Gastroesophageal sphincter (tissue), 4 donors: ENCODE measurements around the gene TCEANC2. TPM values are rescaled to one million over a fixed set of nuclear protein-coding genes. Genes with fewer than 3 reads are reported as not detected.

Experiments used
- ATAC-seq: fragments of 150-250 bp; one replicate; pipeline ENCODE4 v1.9.1; 2016; ENCODE audit warnings: mild to moderate bottlenecking, moderate library complexity
- H3K27ac ChIP-seq, 4 donors: fragments of 200-600 bp; sonication (generic) in 3 of 4; 1 replicate in 3 of 4; 2 replicates in 1 of 4; pipeline ENCODE4 v1.5.1; 2016 to 2019
- H3K27me3 ChIP-seq: fragments of 200-600 bp; sonication (generic); one replicate; pipeline ENCODE4 v1.5.1; 2019
- H3K36me3 ChIP-seq, 2 donors: fragments of 200-600 bp; sonication (generic); one replicate each; pipeline ENCODE4 v1.5.1; 2019; ENCODE audit warnings: control low read depth in 1 of 2
- H3K4me1 ChIP-seq, 3 donors: fragments of 200-600 bp; sonication (generic); 1 replicate in 2 of 3; 2 replicates in 1 of 3; pipeline ENCODE4 v1.5.1; 2016 to 2019; ENCODE audit warnings: control low read depth in 2 of 3
- H3K4me3 ChIP-seq, 2 donors: fragments of 200-600 bp; sonication (generic); one replicate each; pipeline ENCODE4 v1.5.1; 2019; ENCODE audit warnings: mild to moderate bottlenecking in 1 of 2, moderate library complexity in 1 of 2
- H3K9me3 ChIP-seq, 3 donors: fragments of 200-600 bp; sonication (generic); one replicate each; pipeline ENCODE4 v1.5.1; 2017 to 2019; ENCODE audit warnings: control low read depth in 2 of 3
- CTCF ChIP-seq, 4 experiments: fragments of 200-600 bp in 2 of 4; fragments of 450-650 bp in 2 of 4; sonication (generic) in 1 of 4; IDR thresholded peaks; one replicate each; pipeline ENCODE4 v1.5.1; 2017 to 2019; ENCODE audit warnings: antibody characterized with exemption in 4 of 4, mild to moderate bottlenecking in 2 of 4, moderate library complexity in 2 of 4
- EP300 ChIP-seq: sonication (generic); formaldehyde crosslinking; IDR thresholded peaks from one replicate; pipeline ENCODE4 v1.6.1; 2017; ENCODE audit warnings: antibody characterized with exemption, mild to moderate bottlenecking
- POLR2A ChIP-seq, 2 donors: fragments of 450-650 bp; IDR thresholded peaks; one replicate each; pipeline ENCODE4 v1.6.1; 2017; ENCODE audit warnings: antibody characterized with exemption in 2 of 2, mild to moderate bottlenecking in 2 of 2, moderate library complexity in 1 of 2
- POLR2AphosphoS5 ChIP-seq: sonication (generic); formaldehyde crosslinking; IDR thresholded peaks from one replicate; pipeline ENCODE4 v1.6.1; 2017; ENCODE audit warnings: antibody characterized with exemption
- WGBS, 2 donors: methylation state at CpG; one replicate each; pipeline ENCODE4 v1.1.5; 2018; ENCODE audit warnings: low coverage in 1 of 2; 5-methylcytosine and 5-hydroxymethylcytosine counted together
- total RNA-seq, 4 donors: library from RNA; depleted of rRNA; stranded (reverse); fragments of >200 nt; gene quantifications; one replicate each; pipeline ENCODE4 v1.1.0, GENCODE V29; 2016

The TCEANC2 gene
- total RNA-seq, 4 donors from 2014 or later = 3.6 to 10.2 (median 9.1) TPM

GRCh38 chr1:54118704-54119103, 65.3 kb downstream of the TCEANC2 start:
- no peak overlapping the region for H3K27ac ChIP-seq
- 81 to 84% methylated on average over 5 to 6 of the region's 8 CpGs for WGBS, 2 donors
- no peak for ATAC-seq
- no peaks in the 10 kb centered on the region for H3K36me3 ChIP-seq
- H3K9me3 ChIP-seq = no peaks in the 10 kb centered on the region
- H3K4me3 ChIP-seq = no peak overlapping the region
- no peaks in the 10 kb centered on the region for H3K27me3 ChIP-seq
- TF ChIP-seq POLR2A (IDR thresholded peaks at IDR 0.05) (no peak), EP300 (no peak), POLR2AphosphoS5 (no peak), CTCF (IDR thresholded peaks at IDR 0.05) (no peak)
- peaks cover 0 to 17% (median 0%) of the 10 kb centered on the region in 3 donors for H3K4me1 ChIP-seq

- H3K4me1 ChIP-seq = peaks cover 0 to 17% (median 0%) of the 10 kb centered on the region in 3 donors
- TF ChIP-seq POLR2AphosphoS5 (no peak), POLR2A (IDR thresholded peaks at IDR 0.05) (no peak), CTCF (IDR thresholded peaks at IDR 0.05) (no peak), EP300 (no peak)
- no peak overlapping the region for H3K4me3 ChIP-seq
- H3K27me3 ChIP-seq = no peaks in the 10 kb centered on the region
- WGBS, 2 donors = 81 to 100% methylated on average over 2 to 4 of the region's 13 CpGs
- no peaks in the 10 kb centered on the region for H3K36me3 ChIP-seq
- ATAC-seq = no peak
- H3K27ac ChIP-seq = no peak overlapping the region
- no peaks in the 10 kb centered on the region for H3K9me3 ChIP-seq
These were observed 66.8 kb downstream of the TCEANC2 start for GRCh38 chr1:54120018-54120697.

GRCh38 chr1:54120698-54121481, 67.5 kb downstream of the TCEANC2 start:
- H3K27me3 ChIP-seq = no peaks in the 10 kb centered on the region
- WGBS, 2 donors = 66% methylated on average over 23 of the region's 33 CpGs; no CpG with 5 or more reads in 1 of the 2 donors
- peaks cover 0 to 17% (median 0%) of the 10 kb centered on the region in 3 donors for H3K4me1 ChIP-seq
- TF ChIP-seq POLR2AphosphoS5 = no peak
- TF ChIP-seq CTCF (IDR thresholded peaks at IDR 0.05) = no peak
- no peak for TF ChIP-seq EP300
- no peak for TF ChIP-seq POLR2A (IDR thresholded peaks at IDR 0.05)
- no peaks in the 10 kb centered on the region for H3K36me3 ChIP-seq
- H3K27ac ChIP-seq = no peak overlapping the region
- H3K4me3 ChIP-seq = peak overlapping the region in 1 of 2 donors; percentile 34
- ATAC-seq = no peak
- no peaks in the 10 kb centered on the region for H3K9me3 ChIP-seq

GRCh38 chr1:54121482-54122134, 68.2 kb downstream of the TCEANC2 start:
- peak overlapping the region in 1 of 2 donors; percentile 34 for H3K4me3 ChIP-seq
- ATAC-seq = peak; percentile 90

More at GRCh38 chr1:54121482-54122134, 68.2 kb downstream of the TCEANC2 start:
- Histone ChIP-seq H3K27me3 (no peaks in the 10 kb centered on the region), H3K9me3 (no peaks in the 10 kb centered on the region), H3K36me3 (no peaks in the 10 kb centered on the region), H3K4me1 (peaks cover 0 to 17% (median 0%) of the 10 kb centered on the region in 3 donors), H3K27ac (no peak overlapping the region)
- peak in 3 of 4 experiments; percentile 72 to 86 (median 78) for TF ChIP-seq CTCF (IDR thresholded peaks at IDR 0.05)
- no peak for TF ChIP-seq EP300
- WGBS, 2 donors = 0 to 2% methylated on average over 7 of the region's 36 CpGs
